HepG2 (cell line): ENCODE data around the gene BCAS3. TPM values are rescaled to one million over a fixed set of nuclear protein-coding genes. Genes with fewer than 3 reads are reported as not detected.
A peak's percentile ranks its signal among the peaks of the same experiment; 100 is the strongest.

ENCODE experiments used
- ATAC-seq: fragments of 200-7000 bp; cut with Tn5 transposase; 3 replicates; pipeline ENCODE4 v1.9.1; 2020; ENCODE audit warnings: mild to moderate bottlenecking, moderate library complexity
- BruUV-seq: library from RNA; stranded (reverse); fragments of 400-500 nt; replicated peaks from 2 replicates; lab custom pipeline; 2021; lab: Mats Ljungman, UMichigan
- CTCF ChIA-PET: fragments of 300-600 bp; formaldehyde crosslinking; extraction: SDS; loops from one replicate; lab custom pipeline; 2021; ENCODE audit warnings: low total read pairs, inconsistent platforms, low intra/inter-chr PET ratio; lab: Yijun Ruan, JAX
- POLR2A ChIA-PET: fragments of 350-600 bp; sonication (Branson Sonifier 250); formaldehyde crosslinking; loops from one replicate; lab custom pipeline; 2020; ENCODE audit warnings: antibody characterized with exemption, inconsistent platforms; lab: Yijun Ruan, JAX
- DNase-seq: peaks from one replicate; pipeline ENCODE4 v3.0.0-alpha.2; 2015; ENCODE audit warnings: low spot score
- FAIRE-seq: peaks from 3 replicates; lab custom pipeline; 2011; peaks lifted over from hg19 to GRCh38; lab: Jason Lieb, UNC
- H2AFZ ChIP-seq: one replicate; pipeline ENCODE4 v1.6.1; 2011; ENCODE audit warnings: low read length, inconsistent platforms
- H3K27ac ChIP-seq: fragments of 300-600 bp; 3 replicates; pipeline ENCODE4 v1.8.0; 2011; ENCODE audit warnings: mixed run types, mild to moderate bottlenecking, mixed read lengths, low read length, inconsistent platforms; ENCODE audit not compliant: insufficient read depth; ENCODE audit errors: extremely low read length
- H3K27me3 ChIP-seq, 2 experiments: fragments of 200-600 bp in 1 of 2; 2 replicates in 1 of 2; 3 replicates in 1 of 2; pipeline versions ENCODE4 v1.6.0 to v1.8.0; 2011; ENCODE audit warnings: low read length in 2 of 2, mild to moderate bottlenecking in 2 of 2, moderate library complexity in 2 of 2, inconsistent platforms in 1 of 2; ENCODE audit not compliant: insufficient read depth in 2 of 2, control insufficient read depth in 1 of 2
- H3K36me3 ChIP-seq, 2 experiments: fragments of 200-600 bp in 1 of 2; replicated peaks in 1 of 2; 2 replicates in 1 of 2; 3 replicates in 1 of 2; pipeline versions ENCODE4 v1.5.1 to v1.8.0; 2011; ENCODE audit warnings: low read length in 2 of 2, inconsistent platforms in 1 of 2; ENCODE audit not compliant: insufficient read depth in 2 of 2, control insufficient read depth in 1 of 2
- H3K4me1 ChIP-seq: 2 replicates; pipeline ENCODE4 v1.5.1; 2012; ENCODE audit warnings: low read length, inconsistent platforms; ENCODE audit not compliant: insufficient read depth
- H3K4me2 ChIP-seq: 2 replicates; pipeline ENCODE4 v1.6.0; 2011; ENCODE audit warnings: low read depth, low read length, inconsistent platforms
- H3K4me3 ChIP-seq, 3 experiments: fragments of 200-600 bp in 1 of 3; sonication (generic), shearing (Covaris generic) in 1 of 3; replicated peaks in 1 of 3; 2 replicates each; pipeline ENCODE4 v1.5.1; 2011 to 2016; ENCODE audit warnings: low read length in 3 of 3, inconsistent platforms in 2 of 3, low read depth in 2 of 3, mild to moderate bottlenecking in 2 of 3, control low read depth in 1 of 3, mixed read lengths in 1 of 3; ENCODE audit not compliant: insufficient read depth in 1 of 3
- H3K79me2 ChIP-seq: one replicate; pipeline ENCODE4 v1.6.1; 2011; ENCODE audit warnings: low read length, inconsistent platforms; ENCODE audit not compliant: insufficient read depth
- H3K9ac ChIP-seq: 2 replicates; pipeline ENCODE4 v1.6.0; 2011; ENCODE audit warnings: mild to moderate bottlenecking, low read depth, low read length, inconsistent platforms; ENCODE audit not compliant: insufficient read depth
- H3K9me3 ChIP-seq: 2 replicates; pipeline ENCODE4 v1.5.1; 2012; ENCODE audit warnings: mild to moderate bottlenecking, low read length
- H4K20me1 ChIP-seq: 2 replicates; pipeline ENCODE4 v1.6.0; 2011; ENCODE audit warnings: inconsistent platforms, mild to moderate bottlenecking, low read length, moderate library complexity; ENCODE audit not compliant: insufficient read depth
- DZIP1 ChIP-seq: sonication (generic); formaldehyde crosslinking; IDR thresholded peaks from 2 replicates; pipeline ENCODE4 v1.5.0; 2020; ENCODE audit warnings: mild to moderate bottlenecking, missing genetic modification reagents
- IRF2 ChIP-seq: IDR thresholded peaks from 2 replicates; pipeline ENCODE4 v1.6.1; 2018; ENCODE audit warnings: missing genetic modification reagents, missing compliant biosample characterization
- KLF6 ChIP-seq: IDR thresholded peaks from 2 replicates; pipeline ENCODE4 v1.8.0; 2016; ENCODE audit warnings: missing biosample characterization, missing genetic modification reagents
- NONO ChIP-seq, 2 experiments: fragments of 450-650 bp in 1 of 2; sonication (generic) in 1 of 2; formaldehyde crosslinking in 1 of 2; IDR thresholded peaks in 1 of 2; conservative IDR thresholded peaks in 1 of 2; 2 replicates each; pipeline versions ENCODE4 v1.6.1 to v1.8.0; 2017 to 2022; ENCODE audit warnings: mild to moderate bottlenecking in 1 of 2, missing genetic modification reagents in 1 of 2, moderate library complexity in 1 of 2
- RERE ChIP-seq: IDR thresholded peaks from 2 replicates; pipeline ENCODE4 v1.6.1; 2016; ENCODE audit warnings: low read depth, missing genetic modification reagents, missing compliant biosample characterization
- ZBTB34 ChIP-seq: sonication (generic); formaldehyde crosslinking; IDR thresholded peaks from 2 replicates; pipeline ENCODE4 v1.8.0; 2022; ENCODE audit warnings: mild to moderate bottlenecking, missing genetic modification reagents
- ZNF296 ChIP-seq: sonication (generic); formaldehyde crosslinking; conservative IDR thresholded peaks from 2 replicates; pipeline ENCODE4 v1.5.0; 2020; ENCODE audit warnings: mild to moderate bottlenecking, missing genetic modification reagents
- ZNF589 ChIP-seq: sonication (generic); formaldehyde crosslinking; conservative IDR thresholded peaks from 2 replicates; pipeline ENCODE4 v1.8.0; 2022; ENCODE audit warnings: mild to moderate bottlenecking, moderate library complexity, missing genetic modification reagents
- ZNF644 ChIP-seq: IDR thresholded peaks from 2 replicates; pipeline ENCODE4 v1.6.1; 2016; ENCODE audit warnings: low read depth
- ZNF672 ChIP-seq: sonication (generic); formaldehyde crosslinking; IDR thresholded peaks from 2 replicates; pipeline ENCODE4 v1.8.1; 2022; ENCODE audit warnings: missing genetic modification reagents
- ZNF768 ChIP-seq: sonication (generic); formaldehyde crosslinking; IDR thresholded peaks from 2 replicates; pipeline ENCODE4 v1.4.0; 2020; ENCODE audit warnings: missing genetic modification reagents
- ZSCAN21 ChIP-seq: sonication (generic); formaldehyde crosslinking; IDR thresholded peaks from 2 replicates; pipeline ENCODE4 v1.8.0; 2022; ENCODE audit warnings: mild to moderate bottlenecking, missing genetic modification reagents, moderate library complexity, borderline replicate concordance
- WGBS: methylation state at CpG from one replicate; pipeline ENCODE4 v1.1.6; 2017; ENCODE audit warnings: low lambda C conversion rate; 5-methylcytosine and 5-hydroxymethylcytosine counted together
- in situ Hi-C: cut with HindIII; loops from 2 replicates; pipeline ENCODE4 v1.10.0; 2017; ENCODE audit warnings: low pct_unique_long_range_greater_than_20kb; ENCODE audit not compliant: extremely low pct_ligation_motif_present
- intact Hi-C: fragments of 100-400 bp; cut with micrococcal nuclease; formaldehyde crosslinking; loops from one replicate; pipeline ENCODE4 v1.10.0; 2022; ENCODE audit not compliant: unreplicated experiment
- polyA plus RNA-seq, 8 experiments: library from polyadenylated mRNA; depleted of rRNA in 3 of 8; stranded (reverse) in 7 of 8; unstranded in 1 of 8; fragments of >200 nt; fragmentation: Illumina TruSeq in 4 of 8; extraction: Trizol in 4 of 8; gene quantifications; 2 replicates each; pipeline versions ENCODE4 v1.2.1 to v1.2.3, GENCODE V29; 2011 to 2016; ENCODE audit warnings: low read depth in 4 of 8, missing spikeins in 1 of 8, mixed read lengths in 1 of 8; ENCODE audit not compliant: insufficient read depth in 1 of 8
- total RNA-seq, 5 experiments: library from RNA; depleted of rRNA; stranded (reverse); fragments of >200 nt; fragmentation: Illumina TruSeq; extraction: Trizol; gene quantifications; 2 replicates each; pipeline ENCODE4 v1.2.3, GENCODE V29; 2016; ENCODE audit warnings: low read depth in 1 of 5

Gene BCAS3
- total and polyA plus RNA-seq, 2 of the 13 experiments (the other 11 are each of a cell fraction or from before 2014, with no cell fraction given), result 10.7 to 11.2 TPM

GRCh38 chr17:61390479-61390791 is 712.8 kb downstream of the BCAS3 start:
- Histone ChIP-seq H4K20me1 (no peaks in the 10 kb centered on the region), H3K4me2 (peak overlapping the region; percentile 61), H3K4me1 (peaks cover 71% of the 10 kb centered on the region), H3K9ac (no peak overlapping the region), H3K27ac (no peak overlapping the region), H2AFZ (no peak overlapping the region), H3K27me3 (no peaks in the 10 kb centered on the region), H3K4me3 (0 out of 6 replicates have a peak overlapping the region, but pooled peaks of 1 of the 3 experiments have one; percentile 21), H3K9me3 (no peaks in the 10 kb centered on the region), H3K79me2 (peaks cover 5% of the 10 kb centered on the region), H3K36me3 (no peaks in the 10 kb centered on the region; a peak in 1 of 5 replicates)
- in situ Hi-C loops (loop anchor here (5.0 to 10.0 kb wide), 2 partner anchors 388 to 666 kb away; no protein-coding TSS in a partner anchor), intact Hi-C loops (loop anchor here (5.0 to 10.0 kb wide), 2 partner anchors 388 to 666 kb away; no protein-coding TSS in a partner anchor)
- no peak for ATAC-seq
- no peak for FAIRE-seq
- no TSS peak for BruUV-seq
- POLR2A ChIA-PET, result no interaction called here
- WGBS, result 80% methylated on average over 7 of the region's 11 CpGs
- CTCF ChIA-PET, result interaction anchor here (1.0 to 1.5 kb wide), 3 partner anchors 35 to 74 kb away, joined by 3 to 8 read pairs (median 3); no protein-coding TSS in a partner anchor
- TF ChIP-seq ZNF589 (0 out of 2 replicates have a peak, but pooled peaks have one; percentile 38), NONO (IDR thresholded peaks at IDR 0.05) (no peak), NONO (CRISPR knock-in tag; conservative IDR thresholded peaks at IDR 0.05) (peak; percentile 0; the same call in 1 of the 2 replicates), ZNF768 (CRISPR knock-in tag) (0 out of 2 replicates have a peak, but pooled peaks have one; percentile 13), KLF6 (no peak), ZBTB34 (0 out of 2 replicates have a peak, but pooled peaks have one; percentile 12), ZNF644 (CRISPR knock-in tag) (0 out of 2 replicates have a peak, but pooled peaks have one; percentile 10), IRF2 (CRISPR knock-in tag) (0 out of 2 replicates have a peak, but pooled peaks have one; percentile 27), ZNF672 (CRISPR knock-in tag) (peak; percentile 30; the same call in 1 of the 2 replicates), ZSCAN21 (CRISPR knock-in tag) (no peak), ZNF296 (CRISPR knock-in tag) (no peak), DZIP1 (CRISPR knock-in tag) (0 out of 2 replicates have a peak, but pooled peaks have one; percentile 3), RERE (CRISPR knock-in tag) (no peak)
- DNase-seq, result no peak
